ENCODE measurements around the gene NUDC.

DNA sequence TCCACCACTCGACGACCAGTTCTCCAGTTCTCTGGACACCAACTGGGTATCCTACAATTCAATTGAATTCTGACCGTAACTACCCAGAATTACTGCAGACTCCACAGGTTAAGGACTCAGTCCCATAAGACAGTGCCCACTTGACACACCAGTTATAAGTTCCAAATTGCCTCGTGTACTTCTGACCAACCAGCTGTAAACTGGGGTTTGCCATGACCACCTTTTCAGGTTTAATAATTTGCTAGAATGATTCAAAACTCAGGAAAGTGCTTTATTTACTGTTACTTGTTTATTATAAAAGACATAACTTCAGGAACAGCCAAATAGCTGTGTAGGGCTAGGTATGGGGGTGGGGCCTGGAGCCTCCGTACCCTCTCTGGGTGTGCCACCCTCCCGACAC is 15.3 kb downstream of the NUDC start:
- TF ChIP-seq, protein P1, sequence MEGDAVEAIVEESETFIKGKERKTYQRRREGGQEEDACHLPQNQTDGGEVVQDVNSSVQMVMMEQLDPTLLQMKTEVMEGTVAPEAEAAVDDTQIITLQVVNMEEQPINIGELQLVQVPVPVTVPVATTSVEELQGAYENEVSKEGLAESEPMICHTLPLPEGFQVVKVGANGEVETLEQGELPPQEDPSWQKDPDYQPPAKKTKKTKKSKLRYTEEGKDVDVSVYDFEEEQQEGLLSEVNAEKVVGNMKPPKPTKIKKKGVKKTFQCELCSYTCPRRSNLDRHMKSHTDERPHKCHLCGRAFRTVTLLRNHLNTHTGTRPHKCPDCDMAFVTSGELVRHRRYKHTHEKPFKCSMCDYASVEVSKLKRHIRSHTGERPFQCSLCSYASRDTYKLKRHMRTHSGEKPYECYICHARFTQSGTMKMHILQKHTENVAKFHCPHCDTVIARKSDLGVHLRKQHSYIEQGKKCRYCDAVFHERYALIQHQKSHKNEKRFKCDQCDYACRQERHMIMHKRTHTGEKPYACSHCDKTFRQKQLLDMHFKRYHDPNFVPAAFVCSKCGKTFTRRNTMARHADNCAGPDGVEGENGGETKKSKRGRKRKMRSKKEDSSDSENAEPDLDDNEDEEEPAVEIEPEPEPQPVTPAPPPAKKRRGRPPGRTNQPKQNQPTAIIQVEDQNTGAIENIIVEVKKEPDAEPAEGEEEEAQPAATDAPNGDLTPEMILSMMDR (conservative IDR thresholded peaks at IDR 0.05; ENCODE audit: low read depth, low read length): no peak
- no peak for TF ChIP-seq EZH2phosphoT487 (IDR thresholded peaks at IDR 0.05; ENCODE audit: borderline replicate concordance, low read length)
